Stimulated activated naive B cell treated with anti-CD40 and anti-IgM and Interleukin-4, amounts not matched to agents 10 μg/mL and 1 μg/mL and 100 μg/mL, for 72 hours (primary cell): ENCODE results near the gene CRIP2.
A peak's percentile ranks its signal among the peaks of the same experiment; 100 is the strongest.

Source experiments
- ATAC-seq, 2 donors: fragments of 150-1000 bp; cut with Tn5 transposase; replicated peaks; 2 replicates each; pipeline ENCODE4 v1.10.0; 2021; ENCODE audit warnings: moderate library complexity in 1 of 2
- DNase-seq: peaks from one replicate; pipeline ENCODE4 v3.0.0; 2021
- H3K27ac Mint-ChIP-seq: one replicate; pipeline ENCODE4 v1.8.0; 2022; ENCODE audit warnings: mild to moderate bottlenecking, mixed read lengths
- H3K27me3 Mint-ChIP-seq, 2 donors: one replicate each; pipeline ENCODE4 v1.8.0; 2022; ENCODE audit warnings: mixed read lengths in 2 of 2
- H3K36me3 Mint-ChIP-seq, 2 donors: one replicate each; pipeline ENCODE4 v1.8.0; 2022; ENCODE audit warnings: mixed read lengths in 2 of 2, mild to moderate bottlenecking in 1 of 2
- H3K4me1 Mint-ChIP-seq, 2 donors: one replicate each; pipeline ENCODE4 v1.8.0; 2022; ENCODE audit warnings: mixed read lengths in 2 of 2, mild to moderate bottlenecking in 1 of 2
- H3K4me3 Mint-ChIP-seq, 2 donors: one replicate each; pipeline ENCODE4 v1.8.0; 2022; ENCODE audit warnings: mild to moderate bottlenecking in 2 of 2, mixed read lengths in 2 of 2, moderate library complexity in 1 of 2
- H3K9me3 Mint-ChIP-seq, 2 donors: one replicate each; pipeline ENCODE4 v1.8.0; 2022; ENCODE audit warnings: mixed read lengths in 2 of 2, mild to moderate bottlenecking in 1 of 2

Gene CRIP2, protein sequence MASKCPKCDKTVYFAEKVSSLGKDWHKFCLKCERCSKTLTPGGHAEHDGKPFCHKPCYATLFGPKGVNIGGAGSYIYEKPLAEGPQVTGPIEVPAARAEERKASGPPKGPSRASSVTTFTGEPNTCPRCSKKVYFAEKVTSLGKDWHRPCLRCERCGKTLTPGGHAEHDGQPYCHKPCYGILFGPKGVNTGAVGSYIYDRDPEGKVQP

DNA sequence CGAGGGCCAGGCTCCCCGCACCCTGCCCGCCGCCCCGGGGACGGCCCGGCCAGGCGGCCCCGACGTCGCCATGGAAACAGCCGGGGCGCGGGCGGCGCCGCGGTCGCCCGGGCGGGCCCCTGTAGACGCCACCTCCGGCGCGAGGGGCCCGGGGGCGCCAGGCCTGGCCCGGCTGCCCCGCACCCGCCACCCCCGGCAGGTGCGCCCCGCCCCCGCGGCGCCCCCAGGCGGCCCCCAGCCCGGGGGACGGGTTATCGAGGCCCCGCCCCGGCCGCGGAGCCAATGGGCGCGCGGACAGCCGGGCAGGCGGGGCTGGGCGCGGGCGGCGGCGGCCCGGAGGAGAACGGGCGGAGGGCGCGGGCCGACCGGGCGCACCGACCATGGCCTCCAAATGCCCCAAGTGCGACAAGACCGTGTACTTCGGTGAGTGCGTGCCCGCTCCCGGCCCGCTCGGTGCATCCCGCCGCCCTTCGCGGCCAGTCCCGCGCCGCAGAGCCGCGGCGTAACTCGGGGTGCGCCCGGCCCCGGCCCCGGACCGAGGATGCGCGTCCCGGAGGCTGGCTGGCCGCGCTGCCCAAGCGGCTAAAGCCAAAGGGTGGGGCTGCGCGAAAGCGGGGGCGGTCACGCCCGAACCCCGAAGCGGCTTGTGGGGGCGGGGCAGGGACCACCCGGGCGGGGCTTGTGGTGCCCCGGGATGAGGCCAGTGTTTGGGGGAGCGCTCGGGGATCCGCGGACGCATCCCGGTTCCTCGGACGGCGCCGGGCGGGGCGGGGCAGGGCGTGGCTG is at the start of gene CRIP2:
TSS of gene CRIP2 (plus strand) at position 339 of the 786 bp plus-strand sequence. CDS start at position 381, 42 bp downstream.
- H3K4me1 Mint-ChIP-seq, result peaks cover 20 to 35% of the 10 kb centered on the region in 2 donors
- peaks cover 14 to 17% of the 10 kb centered on the region in 2 donors for H3K27me3 Mint-ChIP-seq
- no peak within 1 kb of the TSS for H3K27ac Mint-ChIP-seq
- peaks cover 2 to 4% of the 10 kb centered on the region in 2 donors for H3K9me3 Mint-ChIP-seq
- H3K36me3 Mint-ChIP-seq, result peaks cover 6 to 9% of the 10 kb centered on the region in 2 donors
- no peak for DNase-seq
- H3K4me3 Mint-ChIP-seq, result peak within 1 kb of the TSS; percentile 66 to 71
- ATAC-seq, result peak; percentile 33 to 41

DNA sequence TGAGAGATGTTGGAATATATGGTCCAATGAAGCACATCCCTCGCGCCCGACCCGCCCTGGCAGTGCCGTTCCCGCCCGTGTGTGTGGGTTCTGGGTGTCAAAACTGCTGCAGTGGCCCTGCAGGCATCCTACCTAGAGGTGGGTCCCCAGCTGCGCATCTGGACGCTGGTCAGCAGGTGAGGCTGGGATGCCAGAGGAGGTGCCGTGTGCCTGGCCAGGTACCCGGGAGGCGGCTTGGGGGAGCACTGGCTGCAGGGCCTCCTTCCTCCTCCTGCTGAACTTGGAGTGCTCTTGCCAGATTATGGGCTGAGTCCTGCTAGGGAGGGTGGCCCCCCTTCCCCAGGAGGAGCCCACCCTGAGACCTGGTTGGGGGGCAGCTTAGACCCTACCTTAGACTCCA is 49.8 kb upstream of the CRIP2 start:
- H3K27ac Mint-ChIP-seq, result no peak overlapping the region
- no peaks in the 10 kb centered on the region for H3K9me3 Mint-ChIP-seq
- H3K4me1 Mint-ChIP-seq, result peaks cover 23 to 43% of the 10 kb centered on the region in 2 donors
- DNase-seq (no peak), ATAC-seq (no peak)
- H3K4me3 Mint-ChIP-seq, result no peak overlapping the region
- H3K27me3 Mint-ChIP-seq, result no peaks in the 10 kb centered on the region
- H3K36me3 Mint-ChIP-seq, result peaks cover 33 to 47% of the 10 kb centered on the region in 2 donors

DNA sequence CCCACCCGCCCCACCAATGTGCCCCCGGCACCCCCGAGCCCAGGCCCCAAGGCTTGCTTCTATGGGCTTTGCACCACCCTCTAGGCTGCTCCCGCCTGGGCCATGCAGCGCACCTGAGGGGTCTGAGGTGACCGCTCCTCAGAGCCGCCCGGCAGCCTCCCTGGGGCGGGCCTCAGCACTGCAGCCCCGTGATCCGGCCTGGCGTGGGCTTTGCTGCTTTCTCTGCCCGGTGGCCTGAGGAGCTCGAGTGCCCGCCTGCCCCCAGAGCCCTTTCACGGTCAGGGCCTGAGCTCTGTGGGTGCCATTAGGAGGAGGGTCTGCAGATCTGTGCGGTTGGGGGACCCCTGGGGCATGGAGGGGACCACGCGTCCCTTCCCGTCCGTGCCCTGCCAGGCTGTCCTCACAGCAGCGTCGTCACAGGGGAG is 48.8 kb upstream of the CRIP2 start:
- H3K36me3 Mint-ChIP-seq, result peaks cover 38 to 54% of the 10 kb centered on the region in 2 donors
- peaks cover 0 to 1% of the 10 kb centered on the region in 2 donors for H3K9me3 Mint-ChIP-seq

DNA sequence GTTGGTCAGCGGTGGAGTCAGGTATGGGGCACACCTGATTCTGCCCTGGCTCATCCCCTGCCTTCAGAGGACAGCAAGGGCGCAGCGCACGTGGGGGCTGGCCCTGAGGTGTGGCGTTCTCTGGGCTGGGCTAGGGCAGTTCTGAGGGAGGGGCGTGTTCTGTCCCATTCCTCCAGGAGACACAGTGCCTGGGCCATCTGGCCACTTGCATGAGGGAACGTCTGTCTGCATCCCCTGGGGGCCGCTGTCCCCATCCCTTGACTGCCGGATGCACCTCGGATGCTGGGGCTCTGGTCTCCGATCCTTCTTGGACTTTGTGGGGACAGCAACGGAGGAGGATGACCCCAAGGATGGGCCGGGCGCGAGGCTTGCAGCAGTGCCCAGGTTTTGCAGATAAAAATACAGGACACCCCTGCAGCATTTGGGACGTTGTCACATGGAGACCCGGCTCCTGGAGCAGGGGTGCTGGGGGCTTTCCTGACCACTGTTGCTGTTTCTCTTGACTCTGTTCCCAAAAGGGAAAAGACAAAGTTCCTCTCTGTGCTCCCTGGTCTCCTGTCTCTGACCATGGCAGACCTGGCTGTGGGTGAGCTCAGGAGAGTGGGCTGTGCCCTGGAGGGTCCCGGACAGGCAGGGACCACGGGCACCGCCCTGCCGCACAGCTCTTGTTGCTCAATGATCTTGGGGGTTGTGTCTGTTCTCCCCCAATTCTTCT is 48.0 kb upstream of the CRIP2 start:
- ATAC-seq, result no peak
- Mint-ChIP-seq H3K9me3 (peaks cover 0 to 1% of the 10 kb centered on the region in 2 donors), H3K36me3 (peaks cover 44 to 59% of the 10 kb centered on the region in 2 donors), H3K4me3 (no peak overlapping the region), H3K27ac (no peak overlapping the region), H3K4me1 (peaks cover 15 to 34% of the 10 kb centered on the region in 2 donors), H3K27me3 (no peaks in the 10 kb centered on the region)
- DNase-seq, result no peak

More for the DNA sequence above, 48.8 kb upstream of the CRIP2 start:
- Mint-ChIP-seq H3K27ac (no peak overlapping the region), H3K4me3 (no peak overlapping the region), H3K4me1 (peaks cover 22 to 38% of the 10 kb centered on the region in 2 donors), H3K27me3 (no peaks in the 10 kb centered on the region)
- no peak for ATAC-seq
- no peak for DNase-seq

DNA sequence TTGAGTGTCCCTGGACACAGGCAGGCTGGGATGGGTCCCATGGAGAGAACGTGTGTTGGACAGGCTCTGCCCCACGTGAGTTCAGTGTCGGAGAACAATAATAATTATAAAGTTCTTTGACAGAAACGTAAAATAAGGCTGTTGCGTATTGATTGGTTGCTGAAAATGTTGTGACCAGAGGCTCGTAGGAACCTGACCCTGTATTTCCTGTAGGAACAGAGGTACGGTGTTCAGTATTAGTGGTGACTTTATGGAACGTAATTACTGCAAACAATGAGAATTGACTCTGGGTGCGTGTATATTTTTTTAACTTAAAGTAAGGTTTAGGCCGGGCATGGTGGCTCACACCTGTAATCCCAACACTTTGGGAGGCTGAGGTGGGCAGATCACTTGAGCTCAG is 47.2 kb upstream of the CRIP2 start:
- no peak for ATAC-seq
- no peak for DNase-seq
- Mint-ChIP-seq H3K4me1 (peaks cover 7 to 25% of the 10 kb centered on the region in 2 donors), H3K36me3 (peaks cover 41 to 51% of the 10 kb centered on the region in 2 donors), H3K9me3 (peaks cover 0 to 1% of the 10 kb centered on the region in 2 donors), H3K27ac (no peak overlapping the region), H3K4me3 (no peak overlapping the region), H3K27me3 (no peaks in the 10 kb centered on the region)

DNA sequence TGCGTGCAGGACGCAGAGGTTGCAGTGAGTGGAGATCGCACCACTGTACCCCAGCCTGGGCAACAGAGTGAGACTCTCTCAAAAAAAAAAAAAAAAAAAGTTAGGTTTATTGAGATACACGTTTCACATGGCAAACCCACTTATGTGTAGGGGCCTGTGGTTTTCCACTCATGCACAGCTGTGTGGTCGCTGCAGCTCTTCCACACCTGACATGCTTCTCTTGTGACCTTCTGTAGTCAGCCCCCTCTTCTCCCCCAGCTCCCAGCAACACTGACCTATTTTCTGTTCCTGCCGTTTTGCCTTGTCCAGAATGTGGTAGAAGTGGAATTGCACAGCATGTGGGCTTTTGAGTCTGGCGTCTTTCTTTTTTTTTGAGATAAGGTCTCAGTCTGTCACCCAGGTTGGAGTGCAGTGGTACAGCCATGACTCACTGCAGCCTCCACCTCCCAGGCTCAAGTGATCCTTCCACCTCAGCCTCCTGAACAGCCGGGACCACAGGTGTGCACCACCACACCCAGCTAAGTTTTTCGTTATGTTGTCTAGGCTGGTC is 46.6 kb upstream of the CRIP2 start:
- Mint-ChIP-seq H3K9me3 (peaks cover 0 to 1% of the 10 kb centered on the region in 2 donors), H3K4me3 (no peak overlapping the region), H3K27me3 (no peaks in the 10 kb centered on the region), H3K27ac (peak overlapping the region; percentile 47), H3K4me1 (peaks cover 6 to 20% of the 10 kb centered on the region in 2 donors), H3K36me3 (peaks cover 39 to 50% of the 10 kb centered on the region in 2 donors)
- ATAC-seq (no peak), DNase-seq (no peak)

DNA sequence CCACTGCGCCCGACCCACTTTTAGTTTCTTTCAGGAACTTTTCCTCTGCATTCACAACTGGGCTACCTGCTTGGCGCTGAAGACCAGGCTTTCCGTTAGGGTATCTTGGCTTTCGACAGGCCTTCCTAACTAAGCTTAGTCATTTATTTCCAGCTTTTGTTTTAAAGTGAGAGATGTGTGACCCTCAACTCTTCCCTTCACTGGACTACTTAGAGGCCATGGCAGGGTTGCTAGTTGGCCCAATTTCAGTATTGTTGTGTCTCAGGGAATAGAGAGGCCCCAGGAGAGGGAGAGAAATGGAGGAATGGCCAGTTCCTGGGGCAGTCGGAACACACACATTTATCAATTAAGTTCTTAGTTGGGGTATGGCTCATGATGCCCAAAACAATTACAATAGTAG is 44.6 kb upstream of the CRIP2 start:
- no peak overlapping the region for H3K4me3 Mint-ChIP-seq
- H3K36me3 Mint-ChIP-seq, result peaks cover 36 to 53% of the 10 kb centered on the region in 2 donors
- DNase-seq (no peak), ATAC-seq (no peak)
- H3K27ac Mint-ChIP-seq, result no peak overlapping the region
- peaks cover 0 to 1% of the 10 kb centered on the region in 2 donors for H3K9me3 Mint-ChIP-seq
- H3K4me1 Mint-ChIP-seq, result peaks cover 11 to 25% of the 10 kb centered on the region in 2 donors
- H3K27me3 Mint-ChIP-seq, result no peaks in the 10 kb centered on the region

DNA sequence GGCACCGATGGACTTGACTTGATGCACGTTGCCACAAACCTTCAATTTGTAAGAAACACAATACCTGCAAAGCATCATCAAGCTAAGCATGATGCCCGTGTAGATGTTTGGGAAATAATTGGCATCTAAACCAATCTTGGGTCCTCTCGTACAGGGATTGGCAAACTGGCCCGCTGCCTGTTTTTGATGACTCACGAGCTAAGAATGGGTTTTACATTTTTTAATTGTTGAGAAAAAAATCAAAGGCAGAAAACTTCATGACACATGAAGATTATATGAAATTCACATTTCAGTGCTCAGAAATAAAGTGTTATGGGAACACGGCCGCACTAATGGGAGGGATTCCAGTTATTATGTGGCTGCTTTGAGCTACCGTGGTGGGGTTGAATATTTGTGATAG is 44.1 kb upstream of the CRIP2 start:
- H3K4me1 Mint-ChIP-seq, result peaks cover 14 to 30% of the 10 kb centered on the region in 2 donors
- no peak overlapping the region for H3K4me3 Mint-ChIP-seq
- peaks cover 0 to 1% of the 10 kb centered on the region in 2 donors for H3K9me3 Mint-ChIP-seq
- DNase-seq (no peak), ATAC-seq (no peak)
- peaks cover 33 to 51% of the 10 kb centered on the region in 2 donors for H3K36me3 Mint-ChIP-seq
- H3K27ac Mint-ChIP-seq, result no peak overlapping the region
- H3K27me3 Mint-ChIP-seq, result no peaks in the 10 kb centered on the region

DNA sequence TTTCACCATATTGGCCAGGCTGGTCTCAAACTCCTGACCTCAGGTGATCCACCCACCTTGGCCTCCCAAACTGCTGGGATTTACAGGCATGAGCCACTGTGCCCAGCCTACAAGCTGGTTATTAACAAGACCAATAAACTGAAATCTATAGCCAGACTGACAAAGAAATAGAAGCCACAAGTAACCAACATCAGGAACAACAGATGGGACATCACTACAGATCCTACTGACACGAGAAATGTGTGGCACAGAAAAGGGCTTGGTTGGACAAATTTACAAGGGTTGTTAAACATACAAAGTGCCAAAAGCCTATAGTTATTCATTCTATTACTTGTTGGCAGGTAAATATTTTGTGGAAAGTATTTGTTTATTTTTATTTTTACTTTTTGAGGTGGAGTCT is 43.4 kb upstream of the CRIP2 start:
- Mint-ChIP-seq H3K27ac (no peak overlapping the region), H3K9me3 (peaks cover 0 to 1% of the 10 kb centered on the region in 2 donors), H3K4me3 (no peak overlapping the region), H3K4me1 (peaks cover 18 to 37% of the 10 kb centered on the region in 2 donors), H3K27me3 (no peaks in the 10 kb centered on the region), H3K36me3 (peaks cover 34 to 54% of the 10 kb centered on the region in 2 donors)
- ATAC-seq (no peak), DNase-seq (no peak)

DNA sequence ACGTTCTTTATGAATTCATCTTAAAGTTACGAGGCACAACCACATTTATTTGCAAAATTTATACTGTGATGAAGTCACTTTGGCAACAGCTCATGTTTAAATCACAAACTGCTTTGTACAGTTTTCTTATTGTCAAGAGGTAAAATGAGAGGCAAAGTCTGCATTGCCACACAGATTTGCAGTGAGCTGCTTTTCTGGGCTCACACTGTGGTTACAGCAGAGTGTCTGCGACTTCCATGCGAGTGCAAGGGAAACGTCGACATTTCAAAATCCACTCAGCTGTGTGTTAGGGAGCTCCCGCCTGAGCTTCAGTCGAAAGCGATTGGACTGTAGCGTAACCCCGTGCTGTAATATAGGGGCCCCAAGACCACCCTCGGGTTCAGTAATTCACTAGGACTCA is 42.0 kb upstream of the CRIP2 start:
- H3K27me3 Mint-ChIP-seq, result no peaks in the 10 kb centered on the region
- H3K27ac Mint-ChIP-seq, result no peak overlapping the region
- H3K4me3 Mint-ChIP-seq, result no peak overlapping the region
- peaks cover 0 to 1% of the 10 kb centered on the region in 2 donors for H3K9me3 Mint-ChIP-seq
- H3K36me3 Mint-ChIP-seq, result peaks cover 26 to 48% of the 10 kb centered on the region in 2 donors
- DNase-seq (no peak), ATAC-seq (no peak)
- H3K4me1 Mint-ChIP-seq, result peaks cover 15 to 31% of the 10 kb centered on the region in 2 donors

DNA sequence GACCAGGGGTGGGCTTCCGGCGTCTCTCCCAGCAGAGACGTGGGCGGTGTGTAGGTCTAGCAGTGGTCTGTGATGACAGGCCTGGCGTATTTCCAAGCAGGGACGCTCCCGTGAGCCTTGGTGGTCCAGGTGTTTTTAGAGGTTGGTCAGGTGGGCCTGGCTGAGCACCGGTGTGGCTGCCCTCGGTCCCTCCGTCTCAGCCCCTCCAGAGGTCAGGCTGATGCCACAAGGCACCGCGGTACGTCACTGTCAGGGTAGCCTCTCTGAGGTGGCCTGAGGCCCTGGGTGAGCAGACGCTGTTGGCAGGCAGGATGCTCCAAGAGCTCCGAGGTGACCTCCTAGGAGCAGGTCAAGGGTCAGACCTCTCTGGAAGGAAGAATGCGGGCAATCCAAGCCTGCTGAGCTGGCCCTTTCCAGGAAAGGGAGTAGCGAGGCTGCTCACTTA is 41.4 kb upstream of the CRIP2 start:
- Mint-ChIP-seq H3K9me3 (peaks cover 0 to 1% of the 10 kb centered on the region in 2 donors), H3K36me3 (peaks cover 29 to 45% of the 10 kb centered on the region in 2 donors), H3K4me3 (no peak overlapping the region), H3K27ac (no peak overlapping the region), H3K4me1 (peaks cover 15 to 29% of the 10 kb centered on the region in 2 donors), H3K27me3 (no peaks in the 10 kb centered on the region)
- ATAC-seq (no peak), DNase-seq (no peak)

DNA sequence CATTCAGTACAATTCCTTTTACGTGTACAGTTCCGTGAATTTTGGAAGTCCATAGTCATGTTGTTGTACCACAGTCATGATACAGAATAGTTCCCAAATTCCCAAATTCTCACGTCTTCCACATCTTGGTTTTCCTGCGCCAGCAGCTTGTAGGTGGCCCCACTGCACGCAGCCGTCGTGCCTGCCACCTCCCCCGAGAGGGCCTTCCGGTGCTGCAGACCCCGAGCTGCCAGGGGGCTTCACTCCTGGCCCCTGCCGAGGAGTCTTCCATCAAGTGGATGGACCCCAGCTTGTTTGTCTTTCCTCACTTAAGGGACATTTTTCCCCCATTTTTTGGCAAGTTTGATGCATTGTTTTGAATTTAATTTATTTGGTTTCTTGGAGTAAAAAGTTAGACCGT is 38.2 kb upstream of the CRIP2 start:
- ATAC-seq (no peak), DNase-seq (no peak)
- no peaks in the 10 kb centered on the region for H3K9me3 Mint-ChIP-seq
- H3K27me3 Mint-ChIP-seq, result no peaks in the 10 kb centered on the region
- no peak overlapping the region for H3K4me3 Mint-ChIP-seq
- H3K27ac Mint-ChIP-seq, result no peak overlapping the region
- peaks cover 24 to 30% of the 10 kb centered on the region in 2 donors for H3K36me3 Mint-ChIP-seq
- H3K4me1 Mint-ChIP-seq, result peaks cover 15 to 20% of the 10 kb centered on the region in 2 donors

DNA sequence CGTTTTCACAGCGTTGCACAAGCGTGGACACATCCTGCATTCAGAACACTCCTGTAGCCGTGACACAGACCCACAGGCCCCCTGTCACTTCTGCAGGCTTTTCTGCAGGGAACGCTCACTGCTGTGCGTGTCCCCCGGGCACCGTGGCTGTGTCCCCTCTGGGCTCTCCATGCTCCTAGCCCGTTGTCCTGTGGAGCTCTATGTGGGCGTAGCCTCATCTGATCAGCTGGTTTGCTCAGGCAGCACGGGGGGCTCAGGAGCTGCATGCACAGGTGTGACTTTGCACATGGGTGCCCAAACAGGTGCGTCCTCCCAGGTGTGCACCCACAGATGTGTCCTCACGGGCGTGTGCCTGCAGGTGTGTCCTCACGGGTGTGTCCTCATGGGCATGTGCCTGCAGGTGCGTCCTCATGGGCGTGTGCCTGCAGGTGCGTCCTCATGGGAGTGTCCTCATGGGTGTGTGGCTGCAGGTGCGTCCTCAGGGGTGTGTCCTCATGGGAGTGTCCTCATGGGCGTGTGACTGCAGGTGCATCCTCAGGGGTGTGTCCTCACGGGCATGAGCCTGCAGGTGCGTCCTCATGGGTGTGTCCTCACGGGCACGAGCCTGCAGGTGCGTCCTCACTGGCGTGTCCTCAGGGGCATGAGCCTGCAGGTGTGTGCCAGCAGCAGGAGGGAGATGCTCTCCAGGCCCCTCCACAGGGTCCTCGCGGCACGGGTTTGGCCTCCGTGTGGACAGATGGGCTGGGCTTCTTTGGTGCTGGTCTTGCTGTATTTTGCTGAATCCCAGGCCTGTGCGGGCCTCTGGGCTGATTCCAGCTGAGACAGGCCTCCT is 37.5 kb upstream of the CRIP2 start:
- ATAC-seq (no peak), DNase-seq (no peak)
- Mint-ChIP-seq H3K27ac (no peak overlapping the region), H3K4me1 (peaks cover 15 to 20% of the 10 kb centered on the region in 2 donors), H3K4me3 (no peak overlapping the region), H3K9me3 (no peaks in the 10 kb centered on the region), H3K36me3 (peaks cover 29 to 36% of the 10 kb centered on the region in 2 donors), H3K27me3 (no peaks in the 10 kb centered on the region)
